ENCODE results near the gene ALDH4A1.

ALDH4A1 gene

DNA sequence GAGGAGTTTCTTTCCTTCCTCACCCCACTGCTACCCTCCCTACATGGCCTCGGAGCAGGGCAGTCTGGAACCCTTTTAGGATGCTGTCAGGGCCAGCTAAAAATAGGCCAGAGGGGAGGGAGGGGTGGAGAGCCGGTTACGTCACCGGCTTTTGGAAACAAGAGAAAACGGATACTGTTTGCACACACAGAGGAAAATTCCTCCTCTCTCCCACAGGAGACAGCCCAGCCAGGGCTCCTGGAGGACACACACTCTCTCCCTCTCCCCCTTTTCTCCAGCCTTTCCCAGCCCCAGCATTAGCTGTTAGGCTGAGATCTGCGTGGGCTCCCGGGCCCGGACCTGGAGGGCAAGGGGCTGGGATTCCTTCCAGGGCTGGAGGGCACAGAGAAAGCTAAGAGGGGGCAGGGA lies 20.0 kb upstream of the ALDH4A1 start:
- no peak for FAIRE-seq

DNA sequence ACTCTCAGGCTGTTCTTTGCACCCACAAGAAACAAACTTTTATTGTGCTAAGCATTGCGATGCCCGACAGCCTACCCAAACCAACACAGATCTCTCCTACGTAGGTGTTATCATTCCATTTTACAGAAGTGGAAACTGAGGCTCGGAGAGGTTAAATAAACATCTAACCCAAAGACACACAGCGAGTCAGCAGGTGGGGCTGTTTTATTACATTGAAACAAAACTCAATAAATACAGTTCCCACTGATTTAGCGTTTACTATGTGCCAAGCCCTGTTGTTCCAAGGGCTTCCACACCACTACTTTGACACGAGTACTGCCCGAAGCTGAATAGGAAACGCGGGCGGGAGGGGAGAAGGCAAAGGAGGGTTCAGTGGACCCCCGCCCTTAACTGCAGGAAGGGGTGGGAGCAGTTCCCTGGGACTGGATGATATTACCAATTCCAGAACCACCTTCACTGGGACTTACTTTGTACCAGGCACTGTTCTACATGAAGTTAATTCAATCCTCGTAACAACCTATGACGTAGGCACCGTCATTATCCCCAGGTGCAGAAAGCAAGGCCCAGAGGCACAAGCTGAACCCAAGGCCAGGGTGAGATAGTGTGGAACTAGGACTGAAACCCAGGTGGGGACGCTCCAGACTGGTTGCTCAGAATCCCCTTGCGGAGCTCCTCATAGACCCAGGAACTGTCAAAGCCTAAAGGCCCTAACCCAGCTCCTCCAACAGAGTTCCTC lies 19.3 kb upstream of the ALDH4A1 start:
- FAIRE-seq: no peak

DNA sequence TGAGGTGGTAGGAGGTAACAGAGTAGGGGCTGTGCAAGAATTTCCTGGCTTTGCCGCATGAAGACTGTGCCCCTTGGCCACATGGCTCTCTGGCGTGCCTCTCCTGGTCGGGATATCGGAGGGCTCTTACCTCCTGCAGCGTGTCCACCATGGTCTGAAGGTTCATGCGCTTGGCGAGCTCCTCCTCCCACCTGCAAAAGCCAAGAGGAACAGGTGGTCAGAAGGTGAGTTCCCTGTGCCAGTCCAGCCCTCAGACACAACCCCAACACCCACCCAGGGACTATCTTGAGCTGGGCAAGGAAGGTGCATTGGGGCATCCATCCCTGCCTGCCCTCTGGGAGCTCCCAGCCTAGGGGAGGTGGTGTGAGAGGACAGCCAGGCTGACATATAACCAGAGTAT lies 18.6 kb upstream of the ALDH4A1 start:
- FAIRE-seq: no peak

DNA sequence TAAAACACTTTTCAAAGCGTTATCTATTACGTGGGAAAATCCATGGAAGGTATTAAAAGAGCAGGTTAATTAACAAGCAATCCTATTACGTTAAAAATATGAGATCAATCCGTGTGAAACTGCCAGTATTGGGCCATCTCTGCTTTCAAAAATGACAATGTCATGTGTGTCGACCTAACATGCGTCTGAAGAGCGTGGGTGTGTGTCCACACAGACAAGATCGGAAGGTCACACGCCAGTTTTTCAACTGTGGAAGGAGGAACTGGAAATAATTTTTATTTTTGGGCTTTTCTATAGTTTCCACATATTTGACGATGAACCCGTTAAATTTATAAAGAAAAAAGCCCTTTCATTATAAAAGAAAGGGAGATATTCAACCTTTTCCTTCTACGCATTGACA lies 17.6 kb upstream of the ALDH4A1 start:
- no peak for FAIRE-seq

DNA sequence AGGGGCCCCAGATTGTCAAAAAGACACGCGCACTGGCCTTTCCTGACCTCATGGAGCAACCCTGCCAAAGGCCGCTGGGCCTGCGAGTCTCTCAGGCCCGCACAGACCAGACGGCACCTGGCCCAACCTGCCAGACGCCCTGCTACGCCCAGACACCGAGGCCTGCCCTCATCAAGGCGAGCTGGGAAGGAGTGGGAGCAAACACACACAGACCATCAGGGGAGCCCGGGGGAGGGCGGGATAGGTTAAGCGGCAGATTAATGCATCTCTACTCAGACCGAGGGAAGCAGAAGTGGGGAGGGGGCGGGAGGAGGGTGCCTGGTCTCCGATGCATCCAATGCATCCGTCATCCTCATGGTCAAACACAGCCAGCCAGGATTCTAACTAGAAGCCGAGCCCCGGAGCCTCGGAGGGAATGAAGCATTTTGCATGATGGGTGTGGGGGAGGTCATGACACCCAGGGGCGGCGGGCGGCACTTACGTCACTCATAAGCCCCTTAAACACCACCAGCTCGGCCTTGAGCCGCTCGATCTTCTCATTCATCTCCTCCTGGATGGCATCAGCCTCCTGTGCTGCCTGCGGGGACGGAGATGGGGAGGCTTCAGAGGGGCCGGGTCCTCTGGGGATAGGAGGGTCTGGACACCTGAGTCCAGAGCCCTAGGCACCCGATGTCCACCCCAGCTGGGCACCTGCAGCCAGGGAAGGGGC lies 17.0 kb upstream of the ALDH4A1 start:
- no peak for FAIRE-seq

DNA sequence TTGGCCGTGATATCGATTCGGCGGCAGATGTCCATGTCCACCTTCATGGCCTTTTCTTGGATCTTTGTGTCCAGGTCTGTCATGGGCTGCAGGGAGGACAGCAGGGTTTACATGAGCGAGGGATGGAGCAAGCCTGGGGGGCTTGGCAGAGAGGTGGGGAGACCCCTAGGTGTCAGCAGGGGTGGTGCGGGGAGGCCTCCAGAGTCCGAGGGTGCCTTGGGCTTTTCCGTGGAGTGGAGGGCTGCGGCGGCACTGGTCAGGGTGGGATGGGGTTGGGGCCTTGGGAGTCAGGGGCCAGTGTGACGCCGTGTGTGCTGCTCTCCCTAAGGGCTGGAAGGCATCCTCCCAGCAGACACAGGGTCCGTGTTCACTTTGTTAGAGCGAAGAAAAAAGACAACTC lies 16.1 kb upstream of the ALDH4A1 start:
- FAIRE-seq: no peak

DNA sequence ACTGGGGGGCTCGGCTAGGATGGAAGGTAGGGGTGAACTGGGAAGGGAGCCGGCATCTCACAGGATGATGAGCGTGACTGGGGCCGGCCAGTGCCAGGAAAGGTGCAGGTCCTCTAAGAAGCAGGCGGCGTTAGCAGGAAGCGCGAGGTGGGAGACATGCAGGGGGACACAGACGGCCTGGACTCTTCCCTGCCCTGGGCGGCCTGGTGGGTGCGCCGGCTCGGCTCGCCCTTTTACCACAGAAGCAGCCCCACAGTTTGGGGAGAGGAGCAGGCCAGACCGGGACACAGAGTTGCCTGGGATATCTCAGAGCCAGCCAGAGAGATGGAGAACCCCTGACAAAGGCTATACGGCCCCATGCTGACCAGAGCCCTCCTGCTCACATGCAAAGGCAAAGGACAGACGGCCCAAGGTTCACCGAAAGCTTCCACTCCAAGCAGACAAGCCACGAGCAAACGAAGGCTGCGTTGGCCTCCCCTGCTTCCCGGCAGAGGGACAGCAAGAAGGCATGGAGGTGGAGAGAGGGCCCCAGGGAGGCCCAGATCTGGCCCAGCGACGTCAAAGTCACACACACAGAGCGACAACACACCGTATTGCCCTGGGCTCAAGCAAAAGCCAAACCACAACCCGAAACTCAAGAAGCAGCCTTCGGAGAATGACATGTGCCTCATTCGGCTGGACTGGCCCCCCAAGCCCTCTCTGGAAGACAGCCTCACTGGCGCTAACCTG lies 14.9 kb upstream of the ALDH4A1 start:
- FAIRE-seq: no peak

DNA sequence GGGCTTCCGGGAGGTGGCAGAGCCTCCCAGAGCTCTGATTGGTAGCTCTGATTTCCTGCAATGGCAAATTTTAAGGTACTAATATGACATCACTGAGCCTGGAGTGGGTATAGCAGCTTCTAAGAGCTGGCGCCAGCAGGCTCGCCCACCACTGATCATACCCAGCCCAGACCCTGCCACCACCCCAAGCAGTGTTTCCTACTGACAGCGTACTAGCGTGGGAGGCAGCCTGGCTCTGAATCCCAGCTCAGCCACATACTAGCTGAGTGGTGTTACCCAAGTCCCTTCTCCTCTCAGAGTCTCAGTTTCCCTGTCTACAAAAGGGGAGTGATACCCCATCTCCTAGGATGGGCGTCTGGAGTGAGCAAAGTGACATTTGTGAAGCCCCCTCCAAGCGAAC lies 13.0 kb upstream of the ALDH4A1 start:
- FAIRE-seq: no peak

DNA sequence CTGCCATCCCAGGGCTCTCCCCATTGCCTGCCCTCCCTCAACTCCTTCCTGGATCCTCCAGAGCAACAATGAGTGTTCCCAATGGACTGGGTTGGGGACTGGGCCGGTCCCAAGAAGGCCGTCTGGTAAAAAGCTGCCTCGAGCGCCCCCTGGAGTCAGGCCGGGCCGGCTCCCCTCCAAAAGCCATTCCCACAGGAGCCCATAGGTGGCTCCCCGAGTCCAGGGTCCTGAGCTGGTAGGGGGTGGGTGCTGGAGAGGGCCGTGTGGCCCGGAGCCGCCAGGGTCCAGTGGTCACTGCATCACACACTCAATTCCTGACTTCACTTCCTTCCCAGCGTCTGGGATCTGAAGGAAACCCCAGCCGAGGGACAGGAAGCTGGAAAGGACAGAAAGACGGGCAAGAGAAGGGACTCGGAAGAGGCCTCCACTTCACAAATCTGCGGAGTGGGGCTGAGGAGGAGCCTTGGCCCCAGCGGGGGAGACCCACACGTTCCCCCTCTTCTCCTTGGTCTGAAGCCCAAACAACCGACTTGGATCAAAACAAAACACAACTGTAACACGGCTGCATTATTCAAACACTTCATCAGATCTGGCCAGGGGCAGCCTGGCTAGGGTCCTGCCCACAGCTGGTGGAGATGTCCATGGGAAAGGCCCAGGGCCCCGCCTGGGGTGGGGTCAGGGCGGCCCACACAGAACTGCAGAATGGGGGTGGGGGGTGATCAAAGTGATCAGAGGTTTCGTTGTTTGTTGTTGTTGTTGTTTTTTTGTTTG lies 10.9 kb upstream of the ALDH4A1 start:
- FAIRE-seq: no peak

DNA sequence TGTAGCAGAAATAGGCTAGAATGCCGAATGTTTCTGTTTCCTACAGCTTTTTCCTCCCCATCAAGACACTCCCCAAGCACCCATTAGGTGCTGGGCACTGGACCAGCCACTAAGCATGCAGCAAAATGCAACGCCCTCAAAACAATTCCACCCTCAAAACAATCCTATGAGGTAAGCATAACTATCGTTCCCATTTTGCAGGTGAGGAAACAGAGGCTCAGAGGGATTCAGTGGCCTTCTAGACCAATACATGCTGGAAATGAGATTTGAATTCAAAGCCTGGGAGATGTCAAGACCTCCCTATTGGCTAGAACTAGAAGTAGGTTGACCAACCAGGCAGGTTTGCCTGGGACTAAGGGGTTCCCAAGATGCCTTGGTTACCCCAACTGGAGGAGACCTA lies 10.2 kb upstream of the ALDH4A1 start:
- no peak for FAIRE-seq

DNA sequence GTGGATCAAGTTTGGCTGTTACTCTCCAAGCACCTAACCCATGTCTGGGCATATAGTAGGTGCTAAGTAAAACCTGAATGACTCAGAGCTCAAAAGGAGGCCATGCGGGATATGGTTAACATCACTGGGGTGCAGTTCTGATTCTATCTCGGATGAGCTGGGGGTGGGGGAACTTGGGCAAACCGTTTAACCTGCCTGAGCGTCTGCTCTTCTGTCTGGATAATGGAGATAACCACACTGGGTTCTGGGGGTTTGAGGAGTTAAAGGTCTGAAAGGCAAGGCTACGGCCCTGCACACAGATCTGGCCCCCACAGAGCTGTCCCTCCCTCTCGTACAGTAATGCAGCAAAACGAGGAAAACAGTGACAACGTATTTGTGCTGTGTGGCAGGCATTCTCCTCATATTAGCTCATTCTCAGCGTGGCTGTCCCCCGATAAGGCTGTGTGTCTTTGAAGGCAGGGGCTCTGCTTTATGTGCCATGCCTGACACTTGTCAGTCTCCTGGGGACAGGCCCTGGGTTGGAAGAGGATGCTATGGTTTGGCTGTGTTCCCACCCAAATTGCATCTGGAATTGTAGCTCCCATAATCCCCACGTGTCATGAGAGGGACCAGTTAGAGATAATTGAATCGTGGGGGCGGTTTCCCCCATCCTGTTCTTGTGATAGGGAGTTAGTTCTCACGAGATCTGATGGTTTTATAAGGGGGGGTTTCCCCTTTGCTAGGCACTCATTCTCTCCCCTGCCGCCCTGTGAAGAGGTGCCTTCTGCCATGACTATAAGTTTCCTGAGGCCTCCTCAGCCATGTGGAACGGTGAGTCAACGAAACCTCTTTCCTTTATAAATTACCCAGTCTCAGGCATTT lies 6.8 kb upstream of the ALDH4A1 start:
- no peak for FAIRE-seq

DNA sequence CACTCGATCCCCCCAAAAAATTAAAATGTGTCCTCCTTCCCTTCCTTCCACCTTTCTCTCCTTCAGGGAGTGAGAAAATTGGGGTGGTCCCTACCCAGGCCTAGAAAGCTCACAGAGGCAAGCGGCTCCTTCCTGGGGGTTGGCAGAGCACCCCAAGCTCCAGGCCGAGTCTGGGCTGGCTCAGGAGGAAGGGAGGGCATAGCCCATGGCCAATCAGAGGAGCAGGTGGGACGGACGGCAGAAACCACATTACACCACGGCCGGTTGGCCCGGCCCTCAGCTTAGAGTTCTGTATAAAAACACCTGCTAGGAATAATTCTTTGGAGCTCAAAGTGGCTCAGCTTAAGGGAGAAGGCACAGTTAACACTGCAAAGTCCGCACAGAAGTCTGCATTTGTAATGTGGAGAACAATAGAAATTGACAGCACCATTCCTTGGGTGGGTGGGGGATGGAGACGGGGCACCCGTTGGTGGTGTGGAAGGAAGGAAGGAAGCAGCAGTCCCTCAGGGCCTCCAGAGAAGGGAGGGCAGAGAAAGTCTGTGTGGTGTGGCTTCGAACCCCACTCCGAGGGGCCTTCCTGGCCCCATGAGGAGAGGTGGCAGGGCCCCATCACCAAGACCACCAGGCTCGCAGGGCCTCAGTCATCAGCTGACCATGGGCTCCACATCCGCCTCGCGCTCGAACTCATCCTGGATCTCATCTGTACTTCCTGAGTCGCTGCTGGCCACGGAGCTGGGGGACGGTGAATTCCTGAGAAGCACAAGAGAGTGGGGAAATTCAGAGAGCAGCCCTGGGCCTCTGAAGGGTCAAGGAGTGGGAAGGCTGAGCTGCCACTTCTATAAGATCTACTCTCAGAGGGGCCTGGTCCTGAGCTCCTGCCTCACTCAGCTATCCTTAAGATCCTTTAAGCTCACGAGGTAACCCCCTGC lies 5.8 kb upstream of the ALDH4A1 start:
- no peak for FAIRE-seq

DNA sequence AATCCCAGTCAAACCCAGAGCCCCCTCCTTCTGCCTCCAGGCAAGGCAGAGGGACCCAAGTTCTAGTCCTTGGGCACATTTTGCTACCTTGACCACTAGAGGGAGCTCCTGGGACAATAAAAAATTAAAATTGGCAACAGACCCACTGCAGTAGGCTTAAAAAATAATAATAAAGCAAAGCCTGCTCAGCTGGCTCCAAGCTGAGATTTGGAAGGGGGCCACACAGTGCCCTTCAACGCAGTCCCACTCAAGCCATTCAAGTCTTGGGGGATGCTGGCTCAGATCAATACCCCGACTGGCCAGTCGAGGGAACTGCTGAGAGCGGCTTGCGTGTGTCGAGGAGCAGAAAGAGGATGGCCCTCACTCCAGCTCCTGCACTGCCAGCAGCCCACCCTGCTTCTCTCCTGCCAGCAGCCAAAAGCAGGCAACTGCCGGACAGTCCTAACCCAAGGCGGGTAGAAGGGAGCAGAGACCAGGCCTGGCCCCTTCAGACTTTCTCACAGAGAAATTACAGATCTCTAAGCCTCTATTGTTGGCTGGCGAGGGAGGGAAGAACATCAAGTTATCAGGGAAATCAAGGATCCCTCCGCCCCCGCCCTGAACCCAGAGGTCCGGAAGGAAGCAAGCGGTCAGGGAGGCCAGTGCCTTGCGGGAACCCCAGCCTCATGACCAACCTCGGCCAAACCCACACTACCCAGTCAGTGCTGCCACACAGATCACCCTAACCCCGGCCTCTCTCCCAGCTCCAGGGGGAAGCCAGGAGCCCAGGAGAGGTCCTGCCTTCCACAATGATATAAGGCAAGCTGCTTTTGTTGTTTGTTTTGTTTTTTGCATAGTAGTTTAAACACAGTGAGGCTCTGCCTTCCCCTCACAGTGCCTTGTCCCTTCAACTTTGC lies 4.9 kb upstream of the ALDH4A1 start:
- no peak for FAIRE-seq

DNA sequence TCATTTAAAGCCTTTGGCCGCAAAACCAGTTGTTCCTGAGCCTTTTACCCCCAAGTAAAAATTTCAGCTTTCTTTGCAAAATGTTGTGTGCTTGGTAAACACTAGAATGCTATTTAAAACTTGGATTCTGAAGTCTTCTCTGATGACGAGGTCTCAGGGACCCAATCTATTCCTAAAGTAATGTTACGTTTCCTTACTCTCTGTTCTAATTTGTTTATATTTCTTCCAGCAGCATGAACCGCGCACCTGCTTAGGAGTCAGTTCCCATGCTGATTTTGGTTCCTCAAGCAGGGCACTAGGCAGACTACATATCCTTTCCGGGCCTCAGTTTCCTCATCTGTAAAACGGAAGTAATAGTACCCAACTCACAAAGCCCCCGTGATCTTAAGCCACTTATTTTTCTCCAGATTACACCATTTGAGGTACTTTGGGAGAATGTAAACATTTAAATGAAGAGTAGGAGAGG lies 969 bp upstream of the ALDH4A1 start:
- FAIRE-seq: no peak

DNA sequence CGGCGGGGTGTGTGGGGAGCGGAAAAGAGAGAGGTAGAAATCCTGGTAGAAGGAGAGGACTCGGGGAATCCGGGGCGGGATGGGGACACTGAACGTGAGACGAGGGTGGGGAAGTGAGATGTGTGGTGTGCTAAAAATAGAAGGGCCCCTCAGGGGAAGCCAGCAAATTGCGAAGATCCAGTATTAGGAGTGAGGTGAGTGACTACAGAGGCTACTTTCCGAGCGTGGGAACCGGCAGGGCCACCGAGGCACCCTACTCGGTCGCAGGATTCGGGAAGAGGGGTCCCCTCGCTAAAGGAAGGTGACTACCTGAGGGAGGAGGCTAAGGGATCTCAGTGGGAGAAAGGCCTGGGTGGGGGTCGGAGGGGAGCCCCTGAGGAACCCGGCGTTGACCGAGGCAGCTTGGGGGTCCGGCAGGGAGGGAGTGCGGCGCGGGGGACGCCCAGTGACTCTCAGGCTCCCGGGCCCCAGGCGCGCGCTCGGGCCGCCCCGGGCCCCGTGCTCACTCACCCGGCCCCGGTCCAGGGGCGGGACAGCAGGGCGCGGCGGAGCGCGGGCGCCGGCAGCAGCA lies 318 bp downstream of the ALDH4A1 start:
- FAIRE-seq: no peak

DNA sequence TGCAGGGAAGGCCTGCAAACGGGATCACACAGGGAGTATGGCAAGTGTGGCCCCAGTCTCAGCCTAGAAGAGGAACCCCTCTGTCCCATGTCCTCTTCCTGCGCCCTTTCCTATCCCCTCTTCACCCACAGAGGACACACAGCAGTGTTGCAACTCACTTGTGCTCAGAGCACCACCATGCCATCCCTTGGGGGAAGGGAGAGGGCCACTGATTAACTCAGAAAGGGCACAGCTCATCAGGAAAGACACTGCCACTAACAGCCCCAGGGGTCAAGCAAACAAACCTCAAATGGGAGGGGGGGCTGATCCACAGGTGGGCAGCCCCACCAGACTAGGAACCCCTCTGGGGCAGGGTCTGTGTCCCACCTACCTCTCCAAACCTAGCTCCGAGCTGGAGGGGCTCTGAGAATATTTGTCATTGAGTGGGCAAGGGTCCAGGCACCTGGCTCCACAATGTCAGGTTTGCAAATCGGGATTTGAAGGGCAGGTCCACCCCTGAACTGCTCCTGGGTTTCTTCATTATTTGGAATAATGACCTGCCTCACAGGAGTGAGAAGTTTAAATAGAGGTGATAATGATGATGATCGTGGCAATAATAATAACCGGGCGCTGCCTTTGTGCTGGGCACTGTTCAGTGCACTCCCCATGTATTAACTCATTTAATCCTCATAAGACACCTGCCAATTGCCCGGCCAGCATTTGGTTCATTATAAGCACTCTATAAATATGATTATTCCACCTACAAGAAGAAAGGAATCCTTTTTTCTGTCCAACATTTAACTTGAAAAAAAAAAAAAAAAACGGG lies 1.0 kb downstream of the ALDH4A1 start:
- FAIRE-seq: no peak

DNA sequence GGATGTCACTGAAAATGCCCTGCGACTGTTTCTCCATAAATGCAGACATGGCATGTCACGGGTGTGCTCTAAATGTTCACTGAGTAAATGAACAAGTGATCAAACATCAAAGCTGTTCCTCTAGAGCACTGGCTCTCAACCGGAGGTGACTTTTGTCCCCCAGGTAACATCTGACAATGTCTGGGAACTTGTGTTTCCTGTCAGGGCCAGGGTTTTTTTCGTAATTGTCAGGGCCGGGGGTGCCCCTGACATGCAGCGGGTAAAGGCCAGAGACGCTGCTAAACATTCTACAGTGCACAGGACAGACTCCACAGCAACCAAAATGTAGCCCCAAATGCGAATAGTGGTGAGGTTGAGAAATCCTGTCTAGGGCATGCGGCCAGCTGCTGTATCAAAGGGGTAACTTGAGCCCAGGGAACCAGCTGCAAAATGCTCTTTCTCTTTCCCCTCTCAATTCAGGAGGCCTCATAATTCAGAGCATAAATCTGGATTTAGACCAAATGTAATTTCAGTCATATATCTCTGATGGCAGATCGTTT lies 2.0 kb downstream of the ALDH4A1 start:
- no peak for FAIRE-seq

DNA sequence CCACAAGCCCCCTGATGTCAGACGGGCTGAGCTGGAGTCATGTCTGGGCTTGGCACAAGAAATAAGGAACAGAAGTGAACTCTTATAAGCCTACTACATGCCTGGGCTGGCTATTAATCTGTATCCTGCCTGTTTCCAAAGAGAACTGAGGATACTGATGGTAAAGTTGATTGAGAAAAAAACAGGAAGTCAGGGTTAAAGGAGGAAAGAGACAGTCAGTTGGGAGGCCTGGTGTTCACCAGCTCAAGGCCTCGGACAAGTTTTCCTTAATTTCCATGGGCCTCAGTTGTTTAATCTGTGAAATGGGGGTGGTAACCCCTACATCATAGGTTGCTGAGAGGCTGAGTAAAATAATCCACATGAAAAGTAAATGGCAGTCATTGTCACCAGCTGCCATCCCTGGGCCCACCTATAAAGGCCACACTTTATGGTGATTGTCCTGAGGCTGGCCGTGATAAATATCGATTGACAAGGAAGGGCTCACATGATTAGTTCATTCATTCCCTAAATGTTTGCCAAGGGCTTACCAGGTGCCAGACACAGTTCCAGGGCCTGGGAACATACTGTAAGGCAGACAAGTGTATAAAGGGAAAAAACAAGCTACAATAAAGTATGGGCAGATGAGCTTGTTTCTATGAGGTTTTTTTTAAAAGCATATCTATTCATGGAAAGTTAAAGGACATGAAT lies 2.8 kb downstream of the ALDH4A1 start:
- no peak for FAIRE-seq

Measured in TTC549 (cell line).